ENCODE results near the gene TMEM54. TPM values are rescaled to one million over a fixed set of nuclear protein-coding genes. Genes with fewer than 3 reads are reported as not detected.
A peak's percentile ranks its signal among the peaks of the same experiment; 100 is the strongest.

Gene TMEM54
- total and polyA plus RNA-seq, 11 donors, result 5.6 to 15.9 (median 9.3) TPM

DNA sequence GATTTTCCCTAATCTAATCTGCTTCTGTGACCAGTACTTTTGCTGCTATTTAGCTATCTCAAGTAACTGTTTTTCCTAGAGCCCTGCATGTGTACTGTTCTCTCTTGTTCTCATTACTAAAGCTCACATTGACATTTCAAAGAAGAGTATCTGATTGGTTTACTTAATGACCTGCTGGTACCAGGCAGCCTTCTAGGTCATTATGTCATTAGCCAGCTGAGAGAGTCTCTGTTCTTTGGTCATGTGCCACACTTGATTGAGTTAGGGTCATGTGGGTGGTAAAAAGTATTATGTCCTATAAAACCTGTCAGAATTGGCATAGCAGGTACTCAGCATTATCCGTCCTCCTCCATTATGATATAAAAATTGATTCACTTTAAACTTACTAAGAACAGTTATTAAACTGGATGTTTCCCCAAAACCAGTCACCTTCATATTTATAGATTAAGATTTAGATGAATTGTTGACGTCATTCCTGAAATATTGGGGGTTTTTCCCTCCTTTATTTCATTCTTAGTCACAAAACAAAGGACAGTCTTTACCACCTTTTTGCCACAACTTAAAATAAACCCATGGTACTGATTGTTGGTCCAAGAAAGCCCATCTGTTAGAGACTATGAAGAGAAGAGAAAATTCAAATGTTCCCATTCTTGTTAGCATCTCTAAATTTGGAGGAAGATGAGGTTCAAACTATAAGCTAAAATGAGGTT, 52.7 kb downstream of the TMEM54 start:
- Histone ChIP-seq H3K4me3 (no peak overlapping the region), H3K27me3 (no peaks in the 10 kb centered on the region), H3K27ac (no peak overlapping the region), H3K36me3 (peaks cover 0 to 66% (median 53%) of the 10 kb centered on the region in 9 donors), H3K4me1 (no peaks in the 10 kb centered on the region), H3K9me3 (peaks cover 0 to 9% (median 0%) of the 10 kb centered on the region in 12 donors)
- 43 to 47% (median 45%) methylated on average over 2 of the region's 2 CpGs for WGBS, 4 donors
- ATAC-seq, result peak in 1 of 4 donors; percentile 61
- TF ChIP-seq POLR2A (IDR thresholded peaks at IDR 0.05) (no peak), CTCF (IDR thresholded peaks at IDR 0.05) (no peak)
- intact Hi-C loops (cut with DNase I), result no loop called here
- DNase-seq, result no peak

Other genes starting within 250 kb of the TMEM54 start
- gene SYNC, start 198.6 kb downstream of the TMEM54 start, total RNA-seq, result 10 to 100 TPM; 10.2 to 22.3 (median 14.3) TPM
- gene SYNC, start 198.6 kb downstream of the TMEM54 start, polyA plus RNA-seq, result 1 to 10 TPM; 2.7 to 8.3 TPM
- gene YARS1, start 84.0 kb downstream of the TMEM54 start, total RNA-seq, result 10 to 100 TPM; 20.2 to 58.1 (median 34.8) TPM
- gene YARS1, start 84.0 kb downstream of the TMEM54 start, polyA plus RNA-seq, result 10 to 100 TPM; 18.6 to 61.3 TPM
- 10 to 100 TPM in 7 of 9 donors, 1 to 10 TPM in 2; 9.1 to 21.2 (median 10.7) TPM for gene S100PBP, start 83.7 kb downstream of the TMEM54 start, total RNA-seq
- gene S100PBP, start 83.7 kb downstream of the TMEM54 start, polyA plus RNA-seq, result 1 to 10 TPM; 5.8 to 7.0 TPM
- 100 to 1,000 TPM in 1 of 9 donors, 10 to 100 TPM in 8; 43.7 to 134 (median 59.7) TPM for gene FNDC5, start 30.5 kb downstream of the TMEM54 start, total RNA-seq
- gene FNDC5, start 30.5 kb downstream of the TMEM54 start, polyA plus RNA-seq, result 10 to 100 TPM; 18.2 to 75.3 TPM
- gene HPCA, start 14.9 kb downstream of the TMEM54 start, total RNA-seq, result under 1 TPM in 1 of 9 donors, not detected in 8; 0.29 TPM
- not detected for gene HPCA, start 14.9 kb downstream of the TMEM54 start, polyA plus RNA-seq
- gene RNF19B, start 63.4 kb upstream of the TMEM54 start, total RNA-seq, result 10 to 100 TPM in 8 of 9 donors, 1 to 10 TPM in 1; 10.0 to 42.5 (median 15.2) TPM
- gene RNF19B, start 63.4 kb upstream of the TMEM54 start, polyA plus RNA-seq, result 10 to 100 TPM in 1 of 2 donors, 1 to 10 TPM in 1; 1.5 to 15.2 TPM
- gene AK2, start 135.5 kb upstream of the TMEM54 start, total RNA-seq, result 100 to 1,000 TPM; 101 to 189 (median 120) TPM
- 100 to 1,000 TPM; 153 to 292 TPM for gene AK2, start 135.5 kb upstream of the TMEM54 start, polyA plus RNA-seq
- 1 to 10 TPM; 1.4 to 5.4 (median 3.1) TPM for gene AZIN2, start 179.8 kb upstream of the TMEM54 start, total RNA-seq
- 1 to 10 TPM; 1.3 to 1.4 TPM for gene AZIN2, start 179.8 kb upstream of the TMEM54 start, polyA plus RNA-seq